ENCODE data around the gene ARMH3.

The ARMH3 gene

DNA sequence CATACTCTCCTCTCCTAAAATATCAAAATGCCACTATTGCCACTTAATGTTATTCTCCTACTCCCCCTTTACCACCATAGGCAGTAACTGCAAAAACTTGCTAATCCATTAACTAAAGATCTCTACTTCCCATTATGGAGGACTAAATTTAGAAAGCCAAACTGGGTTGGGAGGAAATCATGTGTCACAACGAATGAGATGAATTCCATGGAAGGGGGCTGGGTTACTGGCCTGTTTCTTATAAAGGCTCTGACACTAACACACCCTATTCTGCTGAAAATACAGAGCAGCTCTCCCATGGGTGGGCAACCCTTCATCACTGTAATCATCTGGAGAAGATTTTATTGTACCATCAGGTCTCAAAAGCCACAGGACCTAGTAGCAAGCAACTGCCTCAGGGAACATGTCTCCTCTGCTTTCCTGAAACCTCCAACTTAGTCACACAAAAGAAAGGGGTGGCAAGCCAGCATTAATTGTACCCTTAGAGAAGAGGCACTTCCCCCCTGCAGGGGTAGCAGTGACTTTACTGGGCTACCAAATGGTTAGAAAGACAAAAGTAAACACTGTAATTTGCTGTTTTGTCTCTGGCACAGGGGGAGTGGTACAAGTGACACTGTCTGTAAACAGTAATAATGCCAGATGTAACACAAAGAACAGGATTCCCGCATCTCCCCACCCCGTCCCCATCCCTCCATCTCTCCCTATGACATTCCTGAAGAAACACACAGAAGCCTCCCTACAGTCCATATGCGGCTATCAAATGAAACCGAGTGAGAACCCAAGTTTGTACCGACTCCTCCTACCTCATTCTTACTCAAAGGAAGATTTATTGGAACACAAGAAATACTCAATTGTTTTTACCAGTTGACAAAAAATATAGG lies 81.6 kb downstream of the ARMH3 start:
- FAIRE-seq = no peak

DNA sequence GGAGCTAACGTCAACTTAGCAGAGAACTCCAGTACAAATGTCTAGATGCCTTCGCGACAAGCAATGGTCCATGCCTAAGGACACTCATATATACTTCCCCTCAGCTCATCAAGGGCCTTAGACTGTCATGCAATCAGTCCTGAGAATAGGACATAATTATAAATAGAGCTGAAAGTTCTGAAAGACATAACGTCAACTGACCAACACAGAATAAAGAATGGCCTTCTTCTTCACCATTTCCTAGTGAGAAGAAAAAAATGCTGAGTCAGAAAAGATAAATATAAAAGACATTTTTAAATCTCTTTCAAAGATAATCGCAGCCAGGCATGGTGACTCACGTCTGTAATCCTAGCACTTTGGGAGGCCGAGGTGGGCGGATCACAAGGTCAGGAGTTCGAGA lies 83.2 kb downstream of the ARMH3 start:
- FAIRE-seq = no peak

DNA sequence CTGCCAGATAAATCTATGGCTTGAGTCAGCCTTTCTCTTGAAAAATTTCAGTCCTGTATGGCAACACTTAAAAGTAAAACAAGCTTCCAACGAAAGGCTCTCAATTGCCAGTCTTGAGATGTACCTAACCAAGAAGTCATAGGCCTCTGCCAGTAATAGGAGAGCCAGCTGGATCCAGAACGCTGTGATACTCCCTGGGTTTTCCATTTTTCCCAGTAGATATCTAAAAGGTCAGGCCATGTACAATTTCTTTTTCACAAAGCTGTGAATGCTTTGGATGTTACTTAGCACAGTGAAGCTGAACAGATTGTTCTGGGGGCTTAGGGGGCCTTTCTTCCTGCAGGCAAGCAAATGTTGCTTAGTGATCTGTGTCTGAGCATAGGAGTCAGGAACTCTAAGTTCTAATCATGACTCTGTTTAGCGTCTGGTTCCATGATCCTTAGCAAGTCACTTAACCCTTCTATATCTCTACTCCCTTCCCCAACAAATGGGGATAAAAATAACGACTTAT lies 86.5 kb downstream of the ARMH3 start:
- FAIRE-seq = no peak

DNA sequence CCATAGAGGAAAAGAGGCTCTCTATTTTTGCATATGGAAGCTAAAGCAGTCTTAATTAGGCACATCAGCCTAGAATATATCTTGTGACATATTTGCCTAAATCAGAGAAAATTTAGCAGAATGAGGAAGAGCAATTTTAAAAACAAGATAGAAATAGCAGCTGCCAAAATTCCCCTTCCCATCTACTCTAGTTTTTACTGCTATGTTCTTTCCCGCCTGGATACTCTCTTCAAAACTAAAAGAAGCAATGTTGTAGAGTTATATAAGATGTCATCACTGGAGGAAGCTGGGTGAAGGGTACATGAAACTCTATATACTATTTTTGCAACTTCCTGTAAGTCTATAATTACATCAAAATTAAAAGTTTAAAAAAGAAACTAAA lies 87.0 kb downstream of the ARMH3 start:
- no peak for FAIRE-seq

DNA sequence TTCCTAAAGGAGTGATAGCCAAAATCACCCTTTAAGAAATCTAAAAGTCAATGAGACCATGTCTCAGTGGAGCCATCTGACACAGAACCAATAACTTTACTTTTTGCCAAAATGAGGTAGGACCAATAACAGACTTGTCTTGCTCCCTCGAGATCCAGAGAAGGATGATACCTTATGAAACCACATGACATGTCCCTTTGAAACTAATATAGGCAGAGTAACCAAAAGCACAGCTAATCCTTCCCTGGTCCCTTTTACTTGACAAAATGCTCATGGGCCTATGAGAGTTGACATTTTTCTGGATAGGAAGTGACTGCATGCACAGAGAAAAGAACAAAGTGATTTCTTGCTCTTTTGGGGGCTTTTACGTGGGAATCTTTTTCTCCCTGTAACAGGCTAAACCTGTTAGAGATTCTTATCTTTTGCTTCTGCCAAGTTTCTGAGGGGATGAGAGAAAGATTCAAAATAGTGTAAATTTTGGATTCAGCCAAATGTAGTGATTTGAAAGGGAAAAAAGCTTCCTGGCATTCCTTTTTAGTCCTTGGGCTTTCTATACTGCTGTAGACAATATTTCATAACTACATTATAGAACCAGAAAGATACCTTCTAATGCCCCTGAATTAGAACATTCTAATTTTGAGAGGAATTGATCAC lies 87.6 kb downstream of the ARMH3 start:
- no peak for FAIRE-seq

DNA sequence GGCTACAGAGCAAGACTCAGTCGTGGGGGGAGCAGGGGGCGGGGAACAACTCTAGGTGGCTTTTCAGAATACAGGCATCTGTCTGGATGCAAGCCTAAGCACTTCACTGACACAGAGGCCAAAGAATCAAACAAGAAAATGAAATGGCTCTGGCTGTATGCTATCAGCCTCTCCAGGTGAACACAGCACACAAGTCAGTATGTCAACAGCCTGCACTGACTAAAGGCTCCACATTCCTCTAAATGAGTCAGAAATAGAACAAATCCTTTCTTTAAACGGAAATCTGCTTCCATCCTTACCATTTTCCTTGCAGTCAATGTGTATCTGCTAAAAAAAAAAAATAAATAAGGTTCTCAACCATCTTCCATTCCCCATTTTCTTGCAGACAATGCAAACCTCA lies 88.3 kb downstream of the ARMH3 start:
- no peak for FAIRE-seq

DNA sequence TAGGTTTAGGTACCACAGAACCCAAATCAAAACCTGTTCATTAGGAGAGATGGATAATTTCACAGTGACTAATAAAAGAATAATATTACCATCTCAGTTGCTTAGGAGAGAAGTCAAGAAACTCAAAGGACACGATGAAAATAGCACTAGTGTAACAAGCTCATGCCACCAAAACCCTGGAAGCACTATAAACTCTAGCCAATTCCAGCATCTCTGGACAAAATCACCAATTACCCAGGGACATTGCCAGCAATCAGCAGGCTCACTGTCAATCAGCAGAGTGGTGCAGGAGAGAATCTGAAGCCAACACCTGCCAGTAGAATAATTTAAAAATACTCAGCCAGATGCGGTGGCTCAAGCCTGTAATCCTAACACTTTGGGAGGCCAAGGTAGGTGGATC lies 88.9 kb downstream of the ARMH3 start:
- FAIRE-seq = no peak

DNA sequence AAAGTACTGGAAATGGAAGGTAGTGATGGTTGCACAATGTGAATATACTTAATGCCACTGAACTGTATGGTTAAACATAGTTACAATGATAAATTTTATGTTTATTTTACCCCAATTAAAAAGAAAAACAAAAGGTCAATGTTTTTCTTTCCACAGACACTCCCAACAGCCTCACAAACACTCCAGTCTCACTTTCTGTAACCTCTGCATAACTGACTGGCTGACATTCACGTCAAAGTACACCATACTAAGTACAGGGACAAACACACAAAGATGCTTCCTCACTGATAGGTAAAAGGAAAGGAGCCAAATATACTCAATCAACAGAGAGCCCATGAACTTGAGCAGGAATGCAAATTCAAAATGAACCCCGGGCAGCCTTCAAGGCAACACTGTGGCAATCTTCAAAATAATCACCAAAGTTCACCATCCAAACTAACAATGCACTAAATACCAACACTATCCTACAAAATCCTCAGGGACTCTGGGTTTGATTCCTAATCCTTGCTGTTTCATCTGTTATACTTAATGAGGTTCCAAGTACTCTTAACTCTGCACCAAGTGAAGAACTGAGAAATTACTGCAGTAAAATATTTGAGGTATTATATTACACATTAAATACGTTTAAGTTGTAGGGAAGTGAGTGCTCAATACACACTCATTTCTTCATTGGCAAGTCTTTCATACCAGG lies 90.8 kb downstream of the ARMH3 start:
- no peak for FAIRE-seq

DNA sequence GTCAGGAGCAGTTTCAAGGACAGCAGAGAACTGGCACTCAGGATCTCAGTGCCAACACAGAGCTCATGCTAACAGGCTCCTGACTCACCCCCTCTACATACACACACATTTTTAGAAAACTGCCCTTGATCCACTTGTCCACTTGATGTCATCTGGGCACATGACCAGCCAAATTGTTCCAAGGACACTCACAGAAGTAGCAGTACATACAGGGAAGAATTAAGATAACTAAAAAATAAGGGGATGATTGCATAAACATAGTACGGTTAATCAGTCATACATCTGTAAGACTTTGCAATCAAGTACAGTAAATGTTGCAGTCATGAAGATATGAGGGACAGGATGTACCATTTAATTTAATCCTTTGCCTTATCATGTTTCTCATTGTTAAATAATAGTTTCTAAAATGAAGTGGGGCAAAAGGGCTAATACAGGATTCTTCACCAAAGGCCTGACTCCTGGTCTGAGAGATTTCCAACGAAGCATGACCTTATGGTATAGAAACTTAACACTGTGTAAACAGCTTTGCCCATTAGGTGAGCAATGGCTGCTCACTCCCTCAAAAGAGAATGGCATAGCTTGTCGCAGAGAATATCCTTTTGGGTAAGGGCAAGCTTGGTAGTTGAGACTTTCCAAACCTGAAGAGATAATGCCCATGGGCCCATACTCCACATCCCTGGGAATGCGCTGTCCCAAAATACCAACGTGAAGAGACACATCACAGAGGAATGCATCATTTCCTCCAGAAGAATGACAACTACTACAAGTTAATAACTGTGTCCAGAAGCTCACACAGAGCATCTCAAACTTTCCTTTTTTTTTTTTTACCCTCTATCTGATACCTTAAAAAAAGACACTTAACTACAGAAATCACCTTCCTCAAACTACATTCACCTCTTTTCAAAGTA lies 94.1 kb downstream of the ARMH3 start:
- FAIRE-seq = no peak

DNA sequence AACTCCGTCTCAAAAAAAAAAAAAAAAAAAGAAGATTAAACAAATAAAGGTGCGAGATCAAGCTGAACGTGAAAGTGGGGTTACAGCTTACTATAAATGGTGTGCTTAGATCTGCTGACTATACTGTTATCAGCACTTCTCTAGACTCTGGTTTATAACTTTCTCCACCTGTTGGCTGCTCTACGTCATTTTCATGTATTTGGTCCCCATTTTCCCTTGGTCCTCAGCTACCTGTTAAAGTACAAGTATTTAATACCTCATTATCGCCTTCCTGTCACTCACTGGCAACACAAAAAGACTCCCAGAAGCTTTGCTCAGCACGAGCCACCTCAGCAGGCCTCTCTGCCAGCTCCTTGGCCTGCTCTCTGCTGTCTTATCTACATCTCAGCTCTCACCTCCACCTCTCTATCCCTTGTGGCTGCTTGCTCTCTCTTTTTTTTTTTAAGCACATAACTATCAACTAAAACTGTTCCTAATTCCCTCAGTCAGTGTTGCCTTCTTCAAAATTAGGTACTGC lies 95.0 kb downstream of the ARMH3 start:
- FAIRE-seq = no peak

DNA sequence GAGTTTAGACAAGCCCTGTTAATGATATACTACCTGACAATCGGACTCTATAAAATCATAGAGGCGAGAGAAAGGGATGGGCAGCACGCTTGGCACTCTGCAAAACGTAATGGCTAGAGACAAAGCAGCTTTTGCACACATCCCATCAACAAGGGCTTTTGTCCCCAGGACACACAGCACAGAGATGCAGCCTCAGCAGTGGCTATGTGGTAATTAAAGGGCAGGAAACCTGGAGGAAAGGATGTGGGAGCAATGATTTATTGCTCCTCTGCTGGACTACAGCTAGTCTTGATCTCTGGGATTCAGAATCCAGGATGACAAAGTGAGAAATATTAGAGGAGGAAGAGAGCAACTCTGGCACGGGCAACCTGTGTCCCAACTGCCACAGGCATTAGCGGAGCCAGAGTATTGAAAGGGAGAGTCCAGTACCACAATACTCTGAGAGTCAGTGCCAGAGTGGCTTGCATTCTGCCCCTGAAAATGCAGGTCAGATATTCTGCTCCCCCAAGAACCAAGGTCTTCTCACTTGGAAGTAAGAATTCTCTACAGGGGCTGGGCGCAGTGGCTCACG lies 96.5 kb downstream of the ARMH3 start:
- FAIRE-seq = no peak

DNA sequence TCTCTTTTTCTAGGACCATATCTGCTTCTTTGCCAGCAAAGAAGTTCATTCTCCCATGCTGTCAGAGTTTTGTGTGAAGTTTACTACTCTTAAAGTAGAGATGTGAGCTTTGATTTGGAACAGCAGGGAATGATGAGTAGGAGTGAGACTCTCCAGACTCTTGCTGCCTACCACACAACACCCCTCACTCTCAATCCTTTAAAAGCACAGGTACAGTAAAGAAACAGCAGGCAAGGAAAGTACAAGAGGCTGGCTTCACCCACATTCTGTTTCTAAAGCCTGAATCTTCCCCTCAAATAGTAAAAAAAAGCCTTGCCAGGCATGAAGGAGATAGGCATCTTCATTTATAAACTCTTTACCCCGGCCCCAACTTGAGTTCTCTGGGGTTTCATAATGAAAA lies 97.3 kb downstream of the ARMH3 start:
- no peak for FAIRE-seq

DNA sequence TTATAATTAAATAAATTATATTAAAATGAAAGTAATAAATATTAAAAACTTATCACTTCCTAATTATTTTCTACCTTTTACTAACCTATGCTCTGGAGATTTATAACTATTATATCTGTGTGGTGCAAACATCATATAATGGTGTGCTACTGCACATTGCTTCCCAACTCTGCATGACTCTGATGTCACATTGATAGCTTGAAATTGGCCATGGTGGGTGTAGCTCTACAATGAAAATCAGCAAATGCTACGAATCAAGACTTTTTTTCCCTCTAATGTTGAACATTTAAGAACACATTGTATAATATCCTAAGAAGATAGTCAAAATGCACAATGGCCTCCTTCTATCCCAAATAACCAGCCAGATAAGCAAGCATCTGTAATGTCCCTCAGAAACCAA lies 99.1 kb downstream of the ARMH3 start:
- FAIRE-seq = no peak

DNA sequence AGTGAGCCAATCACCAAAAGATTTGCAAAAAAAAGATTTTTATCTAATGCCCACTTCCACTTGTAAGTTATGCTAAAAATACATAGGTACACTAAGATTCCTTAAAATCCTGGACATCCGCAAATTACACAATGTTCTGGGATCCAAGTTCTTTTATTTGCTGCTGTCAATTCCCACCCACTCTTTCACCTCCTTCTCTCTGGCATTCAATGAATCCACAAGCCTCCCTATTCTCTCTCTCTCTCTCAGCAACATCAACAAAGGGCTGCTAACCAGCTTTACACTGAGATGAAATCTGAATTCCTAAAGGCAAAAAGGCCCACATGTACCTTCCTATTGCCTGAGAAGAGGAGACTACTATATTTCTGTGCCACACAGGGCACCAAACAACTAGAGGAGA lies 99.9 kb downstream of the ARMH3 start:
- no peak for FAIRE-seq

DNA sequence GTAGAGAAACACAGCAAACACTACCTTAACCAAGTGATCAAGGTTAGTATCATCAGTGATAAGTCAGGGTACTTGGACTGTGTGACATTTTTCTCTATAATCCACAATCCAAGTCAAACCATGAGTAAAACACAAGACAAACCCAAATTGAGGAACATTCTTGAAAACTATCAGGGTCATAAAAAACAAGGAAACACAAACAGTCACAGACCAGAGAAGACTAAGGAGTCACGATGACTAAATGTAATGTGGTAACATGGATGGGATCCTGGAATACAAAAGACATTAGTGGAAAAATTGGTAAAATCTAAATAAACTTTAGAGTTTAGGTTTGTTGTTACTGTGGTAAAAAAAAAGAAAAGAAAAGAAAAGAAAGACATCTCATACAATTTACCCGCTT lies 103.8 kb downstream of the ARMH3 start:
- FAIRE-seq = no peak

DNA sequence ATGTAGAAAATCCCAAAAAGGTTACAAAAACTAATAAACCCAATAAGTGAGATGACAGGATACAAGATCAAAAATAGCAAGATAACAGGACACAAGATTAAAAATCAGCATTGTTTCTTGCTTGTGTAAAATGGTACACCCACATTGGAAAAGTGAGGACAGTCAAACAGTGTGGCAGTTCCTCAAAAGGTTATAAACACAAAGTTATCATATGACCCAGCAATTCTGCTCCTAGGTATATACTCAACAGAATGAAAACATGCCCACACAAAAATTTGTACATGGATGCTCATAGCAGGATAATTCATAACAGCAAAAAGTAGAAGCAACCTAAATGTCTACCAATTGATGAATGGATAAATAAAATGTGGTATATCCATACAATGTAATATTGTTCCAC lies 105.8 kb downstream of the ARMH3 start:
- no peak for FAIRE-seq

DNA sequence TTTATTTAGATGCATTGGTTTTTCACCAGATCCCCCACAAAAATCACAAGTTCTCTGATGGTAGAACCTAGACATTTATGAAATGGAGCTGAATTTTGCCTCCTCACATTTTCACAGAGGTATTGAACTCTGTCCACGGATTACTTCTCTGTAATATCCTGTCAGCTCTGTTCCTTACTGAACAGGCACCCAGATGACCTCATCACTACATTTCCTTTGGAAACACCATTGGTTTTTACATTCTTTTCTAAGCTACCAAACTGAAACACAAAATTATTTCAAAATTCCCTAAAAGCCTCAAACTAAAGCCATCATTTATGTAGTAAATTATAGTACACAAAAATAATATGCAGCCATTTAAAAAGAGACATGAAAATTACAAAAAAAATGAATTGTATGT lies 114.1 kb downstream of the ARMH3 start:
- FAIRE-seq = no peak

DNA sequence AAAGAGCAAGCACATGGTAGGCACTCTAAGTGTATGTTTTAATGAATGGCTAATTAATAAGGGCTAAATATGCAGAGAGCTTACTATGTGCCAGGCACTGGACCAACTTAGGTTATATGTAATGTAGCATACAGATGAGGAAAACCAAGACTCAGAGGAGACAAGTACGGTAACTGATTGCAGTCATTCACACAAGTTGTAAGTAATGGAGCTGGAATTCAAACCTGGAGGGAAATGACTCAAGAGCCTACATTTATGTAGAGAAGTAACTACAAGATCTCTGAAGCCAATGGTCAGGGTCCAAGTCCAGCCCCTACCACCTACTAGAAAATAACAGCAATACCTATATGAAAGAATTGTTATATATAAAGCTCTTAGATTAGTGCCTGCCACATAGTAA lies 115.1 kb downstream of the ARMH3 start:
- FAIRE-seq = no peak

DNA sequence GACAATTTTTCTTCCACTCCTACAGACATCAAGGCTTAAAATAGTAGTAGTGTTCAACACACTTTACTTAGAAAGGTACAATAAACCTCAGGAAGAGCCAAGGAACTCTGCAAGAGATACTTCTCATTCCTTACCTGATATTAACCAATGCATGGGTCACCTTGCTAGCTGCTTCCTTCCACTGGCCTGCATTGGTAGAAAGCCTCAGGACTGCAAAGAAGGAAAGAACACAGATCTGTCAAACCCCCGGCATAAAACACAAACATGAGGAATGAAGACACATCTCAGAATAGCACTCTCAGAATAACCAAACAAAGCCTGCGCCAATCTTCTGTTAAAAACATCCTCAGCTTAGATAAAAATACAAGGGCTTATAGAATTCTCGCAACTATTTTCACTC lies 116.2 kb downstream of the ARMH3 start:
- FAIRE-seq = no peak

DNA sequence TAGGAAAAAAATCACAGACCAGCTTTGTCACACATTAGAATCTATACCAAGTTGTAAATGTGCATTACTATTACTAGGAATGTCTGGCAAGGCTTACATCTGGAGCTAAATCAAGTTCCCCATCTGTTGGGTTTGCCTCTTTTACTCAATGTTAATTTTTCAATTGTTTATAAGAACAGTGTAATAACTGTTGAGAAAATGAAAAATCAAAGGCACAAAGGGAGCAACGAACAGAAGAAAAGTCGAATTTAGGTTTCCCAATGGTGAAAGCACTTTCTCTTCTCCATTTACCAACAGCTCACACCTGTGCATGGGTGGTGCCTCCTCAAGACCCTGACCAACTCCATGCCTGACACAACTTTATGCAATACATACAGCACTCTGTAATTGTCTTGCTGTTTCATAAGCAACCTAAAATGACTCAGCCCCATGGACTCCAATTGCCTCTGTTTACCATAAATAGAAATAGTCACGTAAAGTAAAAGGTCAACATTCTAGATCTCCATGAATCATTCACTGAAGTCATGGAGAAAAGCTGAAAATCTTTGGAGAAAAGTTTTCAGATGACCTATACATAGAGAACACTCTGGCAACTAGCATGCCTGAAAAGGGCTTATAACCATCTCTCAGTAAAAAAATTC lies 116.8 kb downstream of the ARMH3 start:
- FAIRE-seq = no peak

DNA sequence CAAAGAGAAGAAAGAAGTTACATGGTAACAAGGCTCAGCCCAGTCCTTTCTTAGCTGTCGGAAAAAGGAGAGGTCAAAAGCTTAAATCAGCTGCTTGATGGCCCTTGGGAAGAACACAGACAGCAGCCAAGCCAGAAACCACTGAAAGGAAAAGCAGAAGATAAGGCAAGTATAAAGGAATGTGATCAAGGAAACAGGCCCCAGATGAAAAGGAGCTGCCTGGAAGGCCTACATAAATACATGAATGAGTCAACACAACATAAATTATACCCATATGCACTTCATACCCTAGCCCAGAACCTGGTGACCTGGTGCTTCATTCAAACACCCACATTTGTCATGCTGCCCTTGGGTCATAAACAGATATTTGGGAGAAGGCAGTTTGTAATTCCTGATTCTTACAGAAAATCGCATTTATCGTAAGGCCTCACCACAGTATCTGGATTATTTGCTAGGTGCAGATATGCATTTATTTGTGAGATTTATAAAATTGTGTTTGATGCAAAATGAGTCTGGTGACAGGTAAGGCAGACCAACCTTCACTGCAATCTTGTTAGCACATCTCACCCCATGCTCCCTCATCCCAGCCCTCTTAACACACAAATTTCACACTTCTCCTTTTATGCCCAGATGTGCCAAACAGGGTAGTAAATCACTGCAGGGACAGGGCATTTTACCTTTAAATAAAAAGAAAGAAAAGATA lies 117.5 kb downstream of the ARMH3 start:
- no peak for FAIRE-seq

Measured in TTC549 (cell line).